Right ventricle myocardium superior (tissue), 1 donor: ENCODE data around the gene PPP1R14D. TPM values are rescaled to one million over a fixed set of nuclear protein-coding genes. Genes with fewer than 3 reads are reported as not detected.

Experiments used
- ATAC-seq: fragments of 200-7000 bp; cut with Tn5 transposase; one replicate; pipeline ENCODE4 v1.9.1; 2020; ENCODE audit warnings: mild to moderate bottlenecking; ENCODE audit not compliant: poor library complexity
- DNase-seq: peaks from one replicate; pipeline ENCODE4 v3.0.0-alpha.2; 2020
- intact Hi-C: fragments of 100-400 bp; cut with DNase I; formaldehyde crosslinking; loops from one replicate; pipeline ENCODE4 v1.11.2; 2022
- total RNA-seq: library from RNA; stranded (reverse); fragmentation: NEBNext Ultra II Directional; extraction: Animal tissue kit (Norgen Biotek cat#: 25700); gene quantifications from one replicate; pipeline ENCODE4 v1.2.1, GENCODE V29; 2021
- donor health status: DM: no; HTN: yes; CAD: no; lungs with severe emphysema.

PPP1R14D gene
- total RNA-seq, 1 donor from 2014 or later, result not detected

- intact Hi-C loops, result loop anchor here (5.0 to 10.0 kb wide), 2 partner anchors 37 to 329 kb away; partner anchors contain the start of gene VPS18
- DNase-seq (no peak), ATAC-seq (no peak)
Observed at GRCh38 chr15:40855706-40856234, 27.3 kb upstream of the PPP1R14D start.

GRCh38 chr15:40854161-40854560 is 25.7 kb upstream of the PPP1R14D start:
- intact Hi-C loops, result loop anchor here (10.0 kb wide), 1 partner anchor 331 kb away; no protein-coding TSS in a partner anchor
- no peak for DNase-seq
- ATAC-seq, result no peak

- intact Hi-C loops, result loop anchor here (10.0 kb wide), 1 partner anchor 331 kb away; no protein-coding TSS in a partner anchor
- ATAC-seq, result no peak
- DNase-seq, result no peak
Observed at GRCh38 chr15:40853241-40853890, 24.9 kb upstream of the PPP1R14D start.

- DNase-seq (no peak), ATAC-seq (no peak)
- intact Hi-C loops, result loop anchor here (10.0 kb wide), 1 partner anchor 332 kb away; no protein-coding TSS in a partner anchor
Observed at GRCh38 chr15:40852529-40852928, 24.0 kb upstream of the PPP1R14D start.

GRCh38 chr15:40850576-40851112 is 22.1 kb upstream of the PPP1R14D start:
- no peak for DNase-seq
- intact Hi-C loops, result loop anchor here (10.0 kb wide), 1 partner anchor 334 kb away; no protein-coding TSS in a partner anchor
- no peak for ATAC-seq

- intact Hi-C loops, result no loop called here
- DNase-seq (peak; percentile 70), ATAC-seq (peak; percentile 76)
Observed at GRCh38 chr15:40847223-40847961, 18.9 kb upstream of the PPP1R14D start.

- no peak for ATAC-seq
- intact Hi-C loops, result no loop called here
Observed at GRCh38 chr15:40846841-40847222, 18.3 kb upstream of the PPP1R14D start.

GRCh38 chr15:40845511-40846284 is 17.2 kb upstream of the PPP1R14D start:
- DNase-seq, result no peak
- intact Hi-C loops, result no loop called here
- ATAC-seq, result no peak

More at GRCh38 chr15:40846841-40847222, 18.3 kb upstream of the PPP1R14D start:
- DNase-seq, result no peak

GRCh38 chr15:40845036-40845435 is 16.5 kb upstream of the PPP1R14D start:
- intact Hi-C loops, result no loop called here
- DNase-seq (no peak), ATAC-seq (no peak)

- peak; percentile 60 for DNase-seq
- intact Hi-C loops, result no loop called here
- peak; percentile 41 for ATAC-seq
Observed at GRCh38 chr15:40844696-40845030, 16.2 kb upstream of the PPP1R14D start.

GRCh38 chr15:40843885-40844695 is 15.6 kb upstream of the PPP1R14D start, which contains the start of gene SPINT1:
Gene SPINT1, plus strand, starts transcription at chr15:40844048. Its CDS starts 507 bp downstream, at chr15:40844555.
- peak; percentile 55 for ATAC-seq
- intact Hi-C loops, result no loop called here
- DNase-seq, result peak; percentile 52

GRCh38 chr15:40843261-40843884 is 14.9 kb upstream of the PPP1R14D start:
- ATAC-seq, result no peak
- intact Hi-C loops, result no loop called here

GRCh38 chr15:40841741-40842140 is 13.2 kb upstream of the PPP1R14D start:
- DNase-seq, result no peak
- no peak for ATAC-seq
- intact Hi-C loops, result no loop called here

More at GRCh38 chr15:40843261-40843884, 14.9 kb upstream of the PPP1R14D start:
- DNase-seq, result no peak

GRCh38 chr15:40838756-40839155 is 10.2 kb upstream of the PPP1R14D start:
- intact Hi-C loops, result no loop called here
- DNase-seq (no peak), ATAC-seq (no peak)

- intact Hi-C loops, result no loop called here
- no peak for DNase-seq
- ATAC-seq, result no peak
Observed at GRCh38 chr15:40836020-40836419, 7.5 kb upstream of the PPP1R14D start.

GRCh38 chr15:40832903-40833302 is 4.4 kb upstream of the PPP1R14D start:
- no peak for ATAC-seq
- no peak for DNase-seq
- intact Hi-C loops, result no loop called here

- DNase-seq (no peak), ATAC-seq (no peak)
- intact Hi-C loops, result no loop called here
Observed at GRCh38 chr15:40831861-40832260, 3.4 kb upstream of the PPP1R14D start.
